NCI-H2171 (cell line): ENCODE measurements around the gene CIDEB.
"Not testable (repeated sequence)": the region's sequence is repeated elsewhere in the genome, so short reads cannot be mapped to it uniquely, and the experiment has no call there.

ENCODE experiments used
- DNase-seq: peaks from one replicate; lab custom pipeline; 2025; lab: John Stamatoyannopoulos, UW

CIDEB gene

GRCh38 chr14:24332268-24332993 is 24.7 kb upstream of the CIDEB start:
- DNase-seq, result peak; percentile 93

GRCh38 chr14:24331731-24332267 is 24.0 kb upstream of the CIDEB start:
- no peak for DNase-seq

GRCh38 chr14:24330973-24331674 is 23.3 kb upstream of the CIDEB start:
- no peak for DNase-seq

- DNase-seq, result no peak
Observed at GRCh38 chr14:24329736-24330135, 22.0 kb upstream of the CIDEB start.

GRCh38 chr14:24329073-24329663 is 21.4 kb upstream of the CIDEB start:
- DNase-seq, result no peak

GRCh38 chr14:24327914-24328313 is 20.1 kb upstream of the CIDEB start:
- not testable (repeated sequence) for DNase-seq

GRCh38 chr14:24327303-24327702 is 19.5 kb upstream of the CIDEB start:
- no peak for DNase-seq

- DNase-seq, result no peak
Observed at GRCh38 chr14:24325963-24326362, 18.2 kb upstream of the CIDEB start.

- DNase-seq, result no peak
Observed at GRCh38 chr14:24325041-24325530, 17.3 kb upstream of the CIDEB start.

GRCh38 chr14:24324024-24324423 is 16.2 kb upstream of the CIDEB start:
- DNase-seq, result no peak

GRCh38 chr14:24323341-24323740 is 15.6 kb upstream of the CIDEB start:
- no peak for DNase-seq

GRCh38 chr14:24322672-24323071 is 14.9 kb upstream of the CIDEB start:
- no peak for DNase-seq

- DNase-seq, result no peak
Observed at GRCh38 chr14:24321212-24321975, 13.6 kb upstream of the CIDEB start.

- DNase-seq, result no peak
Observed at GRCh38 chr14:24317141-24317928, 9.6 kb upstream of the CIDEB start.

- DNase-seq, result no peak
Observed at GRCh38 chr14:24316597-24316950, 8.8 kb upstream of the CIDEB start.

- no peak for DNase-seq
Observed at GRCh38 chr14:24315807-24316596, 8.2 kb upstream of the CIDEB start.

- no peak for DNase-seq
Observed at GRCh38 chr14:24315243-24315806, 7.5 kb upstream of the CIDEB start.

GRCh38 chr14:24314377-24315193 is 6.8 kb upstream of the CIDEB start:
- no peak for DNase-seq

- no peak for DNase-seq
Observed at GRCh38 chr14:24313913-24314312, 6.1 kb upstream of the CIDEB start.
